COLO829 (cell line): ENCODE results near the gene ANKRD13C.
"Not testable (repeated sequence)": the region's sequence is repeated elsewhere in the genome, so short reads cannot be mapped to it uniquely, and the experiment has no call there.

Experiments
- DNase-seq: peaks from one replicate; pipeline ENCODE4 v3.0.0; 2012; ENCODE audit warnings: low spot score

The ANKRD13C gene

DNA sequence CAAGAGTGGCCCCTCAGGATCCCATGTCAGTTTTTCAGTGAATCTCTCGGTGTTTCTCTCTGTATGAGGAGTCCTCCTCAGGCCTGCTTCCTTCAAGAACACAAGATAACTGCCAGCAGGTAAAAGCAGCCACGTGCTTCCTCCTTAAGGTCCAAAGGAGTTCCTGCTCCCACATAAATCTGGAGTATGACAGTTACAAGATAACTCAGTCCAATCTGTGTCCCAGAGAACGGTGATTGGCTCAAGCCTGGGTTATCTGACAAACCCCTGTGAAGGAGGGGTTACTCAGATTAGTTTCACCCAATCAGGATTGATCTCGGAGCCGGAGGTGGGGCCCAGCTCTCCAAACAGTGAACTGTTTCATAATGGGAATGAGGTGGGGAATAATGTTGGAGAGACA, 5.8 kb upstream of the ANKRD13C start:
- no peak for DNase-seq

GRCh38 chr1:70358921-70359564, 4.5 kb upstream of the ANKRD13C start:
- DNase-seq, result no peak

DNA sequence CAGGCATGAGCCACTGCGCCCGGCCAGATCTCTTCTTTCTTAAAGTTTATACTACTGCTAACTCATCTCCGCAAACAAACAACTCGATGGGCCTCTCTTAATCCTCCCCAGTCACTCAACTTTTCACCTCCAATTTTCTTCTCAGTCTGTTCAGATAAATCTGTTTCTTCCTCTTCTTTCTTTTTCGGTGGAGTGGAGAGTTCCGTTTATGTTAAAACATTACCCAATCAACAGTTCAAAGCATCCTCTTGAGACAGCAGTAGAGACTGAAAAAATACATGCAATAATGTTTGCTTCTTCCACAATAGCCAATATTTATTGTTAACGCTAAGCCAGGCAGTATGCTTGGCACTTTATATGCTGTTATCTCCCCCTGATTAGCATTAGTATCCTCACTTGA, 1.4 kb upstream of the ANKRD13C start:
- no peak for DNase-seq

GRCh38 chr1:70355111-70355407, 537 bp upstream of the ANKRD13C start:
- DNase-seq, result no peak

GRCh38 chr1:70353601-70354331, 756 bp downstream of the ANKRD13C start:
- peak; percentile 35 for DNase-seq

DNA sequence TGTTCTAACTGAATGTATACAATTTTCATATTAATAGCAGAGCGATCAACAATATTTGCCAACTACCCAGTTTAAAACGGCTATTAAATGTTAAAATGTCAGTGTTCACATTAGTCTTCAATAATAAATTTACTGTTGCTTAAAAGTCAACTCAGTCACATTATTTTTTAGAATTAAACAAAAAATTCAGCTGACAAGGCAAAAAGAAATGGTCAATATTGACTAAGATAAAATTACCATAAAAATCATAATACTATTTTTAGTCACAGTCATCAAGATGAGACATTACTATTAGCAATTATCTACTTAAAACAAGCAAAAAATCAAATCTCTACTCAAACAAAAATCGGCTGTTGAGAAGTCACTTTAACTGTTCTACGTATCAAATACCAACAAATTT, 1.5 kb downstream of the ANKRD13C start:
- no peak for DNase-seq

DNA sequence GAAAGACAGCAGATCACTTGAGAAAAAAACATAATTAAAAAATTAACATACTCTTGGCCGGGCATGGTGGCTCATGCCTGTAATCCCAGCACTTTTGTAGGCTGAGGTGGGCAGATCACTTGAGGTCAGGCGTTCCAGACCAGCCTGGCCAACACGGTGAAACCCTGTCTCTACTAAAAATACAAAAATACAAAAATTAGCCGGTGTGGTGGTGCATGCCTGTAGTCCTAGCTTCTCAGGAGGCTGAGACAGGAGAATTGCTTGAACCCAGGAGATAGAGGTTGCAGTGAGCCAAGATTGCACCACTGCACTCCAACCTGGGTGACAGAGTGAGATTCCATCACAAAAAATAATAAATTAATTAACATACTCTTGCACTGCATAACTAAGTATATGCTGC, 4.7 kb downstream of the ANKRD13C start:
- DNase-seq, result not testable (repeated sequence)

GRCh38 chr1:70348399-70349165, 5.9 kb downstream of the ANKRD13C start:
- no peak for DNase-seq

DNA sequence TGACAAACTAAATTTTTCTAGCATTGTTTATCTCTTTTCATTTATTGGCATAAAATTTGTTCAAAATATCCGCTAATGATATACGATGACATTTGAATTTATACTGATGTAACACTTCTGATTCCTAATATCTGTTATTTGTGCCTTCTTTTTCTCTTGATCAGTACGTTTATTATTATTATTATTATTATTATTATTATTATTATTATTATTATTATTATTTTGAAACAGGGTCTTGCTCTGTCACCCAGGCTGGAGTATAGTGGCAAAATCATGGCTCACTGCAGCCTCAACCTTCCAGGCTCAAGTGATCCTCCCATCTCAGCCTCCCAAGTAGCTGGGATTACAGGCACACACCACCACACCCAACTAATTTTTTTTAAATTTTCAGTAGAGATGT, 14.9 kb downstream of the ANKRD13C start:
- not testable (repeated sequence) for DNase-seq

- DNase-seq, result no peak
These were observed 18.5 kb downstream of the ANKRD13C start for GRCh38 chr1:70336050-70336449.

GRCh38 chr1:70334436-70334835, 20.1 kb downstream of the ANKRD13C start:
- DNase-seq, result no peak

DNA sequence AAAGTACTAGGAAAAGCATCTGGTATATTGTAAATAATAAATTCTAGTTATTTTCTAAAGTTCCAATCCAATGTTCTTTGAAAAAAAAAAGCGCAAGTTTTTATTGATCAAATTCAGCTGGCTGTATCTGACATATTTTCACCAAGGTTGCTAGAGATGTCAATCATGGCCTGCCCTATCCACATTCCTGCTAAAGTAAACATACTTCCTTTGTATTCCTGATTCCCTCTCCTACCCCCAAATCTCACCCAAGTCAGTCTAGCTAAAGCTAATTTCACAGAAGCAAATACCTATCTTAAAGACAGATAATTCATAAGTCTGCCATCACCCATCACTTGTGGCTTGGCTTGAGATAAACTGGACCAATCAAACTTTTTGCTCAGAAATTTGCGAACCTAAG, 21.3 kb downstream of the ANKRD13C start:
- no peak for DNase-seq

GRCh38 chr1:70331962-70332361, 22.6 kb downstream of the ANKRD13C start:
- no peak for DNase-seq

DNA sequence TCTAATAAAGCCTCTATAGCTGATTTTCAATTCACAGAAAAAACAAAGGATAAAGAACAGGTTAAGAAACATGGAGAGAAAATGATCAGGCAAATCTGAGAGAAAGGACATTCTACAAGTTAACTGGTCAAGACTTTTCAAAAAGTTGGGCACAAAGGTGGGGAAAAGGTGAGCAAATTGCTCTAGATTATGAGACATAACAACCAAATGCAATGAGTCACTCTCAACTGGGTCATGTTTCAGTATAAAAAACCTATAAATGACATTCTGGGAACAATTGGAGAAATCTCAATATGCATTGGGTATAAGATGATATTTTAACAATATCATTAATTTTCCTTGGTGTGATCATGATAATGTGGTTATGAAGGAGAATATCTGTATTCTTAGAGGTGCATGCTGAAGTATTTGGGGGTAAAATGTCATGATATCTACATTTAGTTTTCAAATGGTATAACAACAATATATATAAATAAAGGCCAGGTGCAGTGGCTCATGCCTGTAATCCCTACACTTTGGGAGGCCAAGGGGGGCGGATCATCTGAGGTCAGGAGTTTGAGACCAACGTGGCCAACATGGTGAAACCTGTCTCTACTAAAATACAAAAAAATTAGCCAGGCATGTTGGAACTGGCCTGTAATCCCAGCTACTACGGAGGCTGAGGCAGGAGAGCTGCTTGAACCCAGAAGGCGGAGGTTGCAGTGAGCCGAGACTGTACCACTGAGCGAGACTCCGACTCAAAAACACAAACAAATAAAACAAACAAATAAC, 27.0 kb downstream of the ANKRD13C start:
- DNase-seq, result no peak

GRCh38 chr1:70324683-70325082, 29.8 kb downstream of the ANKRD13C start:
- DNase-seq, result no peak

DNA sequence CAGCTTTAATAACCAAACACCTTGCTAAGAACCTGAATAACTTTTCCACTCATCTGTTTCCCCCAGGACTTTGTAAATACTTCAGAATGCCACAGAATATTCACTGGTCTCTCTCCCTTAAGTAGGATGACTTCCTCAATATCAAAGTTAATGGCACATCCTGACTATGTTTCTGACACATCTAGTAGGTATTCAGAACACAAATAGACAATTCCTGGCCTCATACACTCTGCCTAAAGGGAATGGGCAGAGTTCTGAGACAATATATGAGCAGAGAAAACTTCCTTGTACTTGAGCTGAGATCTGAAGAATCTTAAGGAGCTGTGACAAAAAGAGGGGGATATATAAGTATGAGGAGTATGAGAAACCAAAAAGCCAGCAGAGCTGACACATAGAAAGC, 34.8 kb downstream of the ANKRD13C start:
- no peak for DNase-seq

DNA sequence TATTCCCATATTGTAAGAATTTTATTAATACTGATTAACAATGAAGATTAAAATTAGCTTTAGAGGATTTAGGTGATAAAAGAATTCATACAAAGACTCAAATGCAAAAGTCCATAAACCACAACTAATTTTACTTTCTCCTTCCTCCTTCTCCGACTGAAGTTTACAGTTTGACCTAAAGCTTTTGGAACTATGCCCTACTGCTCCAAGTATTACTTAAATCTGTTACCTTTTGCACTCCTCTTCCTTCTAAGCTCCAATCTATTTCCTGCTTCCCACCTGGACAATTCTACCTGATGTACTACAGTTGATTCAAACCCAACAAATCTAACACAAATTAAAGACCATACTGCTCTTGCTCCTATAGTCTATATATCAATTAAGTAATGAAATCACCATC, 36.3 kb downstream of the ANKRD13C start:
- no peak for DNase-seq

DNA sequence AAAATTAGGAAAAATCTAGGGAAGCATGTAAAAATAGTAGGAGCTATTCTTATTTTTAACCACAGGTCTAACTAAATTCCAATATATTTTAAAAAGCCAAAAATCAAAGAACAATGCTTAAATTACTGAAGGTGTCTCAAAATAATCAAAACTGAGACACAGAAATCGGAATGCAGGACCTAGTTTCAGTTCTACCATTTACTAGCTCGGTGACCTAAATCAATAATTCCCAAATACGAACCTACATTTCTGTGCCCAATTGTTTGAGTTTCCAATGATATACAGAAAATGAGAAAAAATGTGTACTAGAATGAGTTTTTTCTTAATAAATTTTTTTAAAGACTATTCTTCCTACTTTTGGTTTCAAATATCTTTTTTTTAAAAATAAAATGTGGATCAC, 37.4 kb downstream of the ANKRD13C start:
- DNase-seq, result no peak

DNA sequence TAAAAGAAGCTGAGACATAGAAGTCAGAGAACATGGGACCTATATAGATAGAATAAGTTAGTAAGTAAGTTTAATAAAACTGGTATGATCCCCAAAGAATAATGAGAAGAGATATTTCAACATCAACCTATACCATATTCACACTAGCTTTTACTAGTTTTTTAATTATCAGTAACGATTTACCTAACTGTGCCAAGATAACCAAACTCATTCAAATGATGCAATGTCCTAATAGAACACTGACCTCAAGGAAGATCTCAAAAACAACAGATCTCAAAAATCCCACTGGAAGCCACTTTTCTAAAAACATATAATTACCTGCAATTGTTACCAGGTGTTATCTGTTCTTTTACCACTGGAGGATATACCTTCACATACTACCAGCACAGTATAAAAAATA, 38.7 kb downstream of the ANKRD13C start:
- no peak for DNase-seq

- DNase-seq, result peak; percentile 3
These were observed 39.7 kb downstream of the ANKRD13C start for GRCh38 chr1:70314706-70315304.

DNA sequence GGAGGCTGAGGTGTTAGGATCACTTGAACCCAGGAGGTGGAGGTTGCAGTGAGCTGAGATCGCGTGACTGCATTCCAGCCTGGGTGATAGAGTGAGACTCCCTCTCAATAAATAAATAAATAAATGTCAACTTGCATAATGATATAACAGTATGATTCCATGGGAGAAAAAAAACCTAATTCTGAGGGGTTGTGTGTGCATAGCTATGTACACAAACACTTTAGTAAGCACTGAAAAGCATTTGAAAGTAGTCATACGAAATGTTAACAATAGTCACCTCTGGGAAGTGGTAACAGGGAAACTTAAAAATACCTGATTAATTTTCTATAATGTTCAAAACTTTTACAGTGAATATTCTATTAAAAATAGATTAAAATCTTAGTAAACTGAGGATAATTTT, 43.2 kb downstream of the ANKRD13C start:
- DNase-seq, result no peak

DNA sequence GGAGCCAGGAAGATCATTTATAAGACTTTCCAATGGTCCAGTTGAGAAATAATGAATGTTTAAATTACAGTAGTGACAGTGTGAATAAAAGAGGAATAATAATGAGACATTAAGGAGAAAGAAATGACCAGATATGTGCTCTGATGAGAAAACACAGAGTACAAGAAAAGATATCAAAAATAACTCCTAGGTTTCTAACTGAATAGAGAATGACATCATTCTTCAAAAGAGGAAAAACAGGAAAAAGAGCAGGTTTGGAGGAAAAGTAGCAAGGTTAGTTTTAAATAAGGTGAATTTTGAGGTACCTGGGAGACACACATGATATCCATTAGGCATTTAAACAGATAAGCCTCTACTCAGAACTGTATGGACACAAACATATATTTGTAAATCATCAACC, 55.0 kb downstream of the ANKRD13C start:
- DNase-seq, result no peak
